ENCODE results near the gene OR1B1. TPM values are rescaled to one million over a fixed set of nuclear protein-coding genes. Genes with fewer than 3 reads are reported as not detected.
"Not testable (repeated sequence)": the region's sequence is repeated elsewhere in the genome, so short reads cannot be mapped to it uniquely, and the experiment has no call there.

Gene OR1B1
- total RNA-seq (not detected), total RNA-seq (0 to 0.23 reads per million in 2 donors)

GRCh38 chr9:122657527-122657926 lies at the start of gene OR1B1:
OR1B1 (minus strand) TSS chr9:122657627.
- Mint-ChIP-seq H3K27ac (no peak within 1 kb of the TSS), H3K4me1 (no peaks in the 10 kb centered on the region), H3K4me3 (no peak within 1 kb of the TSS), H3K36me3 (ENCODE audit: low read depth) (no peaks in the 10 kb centered on the region), H3K27me3 (peaks cover 12% of the 10 kb centered on the region)
- no peaks in the 10 kb centered on the region for H3K9me3 ChIP-seq (ENCODE audit: control insufficient read depth, low read length, poor library complexity, severe bottlenecking)
- DNase-seq (no peak), ATAC-seq (no peak)

GRCh38 chr9:122695696-122696095 lies 38.3 kb upstream of the OR1B1 start:
- no peak overlapping the region for H3K4me3 Mint-ChIP-seq
- H3K27me3 Mint-ChIP-seq, result no peaks in the 10 kb centered on the region
- DNase-seq (no peak), ATAC-seq (no peak)
- H3K27ac Mint-ChIP-seq, result no peak overlapping the region
- H3K4me1 Mint-ChIP-seq, result no peaks in the 10 kb centered on the region
- no peaks in the 10 kb centered on the region for H3K36me3 Mint-ChIP-seq (ENCODE audit: low read depth)
- no peaks in the 10 kb centered on the region for H3K9me3 ChIP-seq (ENCODE audit: control insufficient read depth, low read length, poor library complexity, severe bottlenecking)

GRCh38 chr9:122684851-122685250 lies 27.4 kb upstream of the OR1B1 start:
- Mint-ChIP-seq H3K27me3 (no peaks in the 10 kb centered on the region), H3K36me3 (ENCODE audit: low read depth) (no peaks in the 10 kb centered on the region), H3K4me3 (no peak overlapping the region), H3K4me1 (no peaks in the 10 kb centered on the region), H3K27ac (no peak overlapping the region)
- H3K9me3 ChIP-seq (ENCODE audit: control insufficient read depth, low read length, poor library complexity, severe bottlenecking), result peaks cover 3% of the 10 kb centered on the region
- ATAC-seq (no peak), DNase-seq (no peak)

GRCh38 chr9:122672481-122672880 lies 15.1 kb upstream of the OR1B1 start:
- Mint-ChIP-seq H3K4me3 (no peak overlapping the region), H3K4me1 (no peaks in the 10 kb centered on the region), H3K36me3 (ENCODE audit: low read depth) (no peaks in the 10 kb centered on the region), H3K27me3 (no peaks in the 10 kb centered on the region), H3K27ac (no peak overlapping the region)
- DNase-seq (no peak), ATAC-seq (no peak)
- H3K9me3 ChIP-seq (ENCODE audit: control insufficient read depth, low read length, poor library complexity, severe bottlenecking), result no peaks in the 10 kb centered on the region

- Mint-ChIP-seq H3K4me1 (no peaks in the 10 kb centered on the region), H3K27me3 (peaks cover 12% of the 10 kb centered on the region), H3K27ac (no peak within 1 kb of the TSS), H3K4me3 (no peak within 1 kb of the TSS), H3K36me3 (ENCODE audit: low read depth) (no peaks in the 10 kb centered on the region)
- H3K9me3 ChIP-seq (ENCODE audit: control insufficient read depth, low read length, poor library complexity, severe bottlenecking), result no peaks in the 10 kb centered on the region
- ATAC-seq (no peak), DNase-seq (no peak)
Observed at GRCh38 chr9:122661416-122661815, 4.0 kb upstream of the OR1B1 start, which contains the start of gene OR1L1. OR1L1 (plus strand) TSS chr9:122661716; CDS start chr9:122661716, 0 bp downstream.

- DNase-seq (no peak), ATAC-seq (no peak)
- no peaks in the 10 kb centered on the region for H3K4me1 Mint-ChIP-seq
- no peaks in the 10 kb centered on the region for H3K36me3 Mint-ChIP-seq (ENCODE audit: low read depth)
- H3K27ac Mint-ChIP-seq, result no peak overlapping the region
- H3K4me3 Mint-ChIP-seq, result no peak overlapping the region
- no peaks in the 10 kb centered on the region for H3K9me3 ChIP-seq (ENCODE audit: control insufficient read depth, low read length, poor library complexity, severe bottlenecking)
- peaks cover 5% of the 10 kb centered on the region for H3K27me3 Mint-ChIP-seq
Observed at GRCh38 chr9:122656378-122656777, 1.0 kb downstream of the OR1B1 start.

- no peaks in the 10 kb centered on the region for H3K9me3 ChIP-seq (ENCODE audit: control insufficient read depth, low read length, poor library complexity, severe bottlenecking)
- DNase-seq (no peak), ATAC-seq (no peak)
- H3K27ac Mint-ChIP-seq, result no peak overlapping the region
- peaks cover 4% of the 10 kb centered on the region for H3K36me3 Mint-ChIP-seq (ENCODE audit: low read depth)
- no peak overlapping the region for H3K4me3 Mint-ChIP-seq
- H3K4me1 Mint-ChIP-seq, result no peaks in the 10 kb centered on the region
- H3K27me3 Mint-ChIP-seq, result no peaks in the 10 kb centered on the region
Observed at GRCh38 chr9:122642226-122642625, 15.2 kb downstream of the OR1B1 start.

GRCh38 chr9:122619996-122620395 lies 37.4 kb downstream of the OR1B1 start:
- Mint-ChIP-seq H3K4me1 (no peaks in the 10 kb centered on the region), H3K27me3 (no peaks in the 10 kb centered on the region), H3K4me3 (no peak overlapping the region), H3K36me3 (ENCODE audit: low read depth) (no peaks in the 10 kb centered on the region), H3K27ac (no peak overlapping the region)
- DNase-seq (no peak), ATAC-seq (no peak)
- H3K9me3 ChIP-seq (ENCODE audit: control insufficient read depth, low read length, poor library complexity, severe bottlenecking), result no peaks in the 10 kb centered on the region

- H3K9me3 ChIP-seq (ENCODE audit: control insufficient read depth, low read length, poor library complexity, severe bottlenecking), result no peaks in the 10 kb centered on the region
- Mint-ChIP-seq H3K36me3 (ENCODE audit: low read depth) (peaks cover 3% of the 10 kb centered on the region), H3K4me1 (no peaks in the 10 kb centered on the region), H3K27me3 (peaks cover 5% of the 10 kb centered on the region), H3K27ac (no peak within 1 kb of the TSS), H3K4me3 (no peak within 1 kb of the TSS)
- ATAC-seq (no peak), DNase-seq (no peak)
Observed at GRCh38 chr9:122614362-122614761, 43.1 kb downstream of the OR1B1 start, which contains the start of gene OR1Q1. OR1Q1 (plus strand) TSS chr9:122614738; CDS start chr9:122614738, 0 bp downstream.

- Mint-ChIP-seq H3K27ac (no peak overlapping the region), H3K27me3 (peaks cover 5% of the 10 kb centered on the region), H3K36me3 (ENCODE audit: low read depth) (peaks cover 3% of the 10 kb centered on the region), H3K4me1 (no peaks in the 10 kb centered on the region), H3K4me3 (no peak overlapping the region)
- ATAC-seq, result no peak
- no peak for DNase-seq
- no peaks in the 10 kb centered on the region for H3K9me3 ChIP-seq (ENCODE audit: control insufficient read depth, low read length, poor library complexity, severe bottlenecking)
Observed at GRCh38 chr9:122609804-122610203, 47.6 kb downstream of the OR1B1 start.

- ATAC-seq, result no peak
- H3K36me3 Mint-ChIP-seq (ENCODE audit: low read depth), result peaks cover 3% of the 10 kb centered on the region
- H3K4me1 Mint-ChIP-seq, result no peaks in the 10 kb centered on the region
- no peak overlapping the region for H3K4me3 Mint-ChIP-seq
- peaks cover 5% of the 10 kb centered on the region for H3K27me3 Mint-ChIP-seq
- DNase-seq, result no peak
- no peak overlapping the region for H3K27ac Mint-ChIP-seq
- no peaks in the 10 kb centered on the region for H3K9me3 ChIP-seq (ENCODE audit: control insufficient read depth, low read length, poor library complexity, severe bottlenecking)
Observed at GRCh38 chr9:122606587-122606986, 50.8 kb downstream of the OR1B1 start.

- DNase-seq, result no peak
- Mint-ChIP-seq H3K4me3 (no peak overlapping the region), H3K27ac (no peak overlapping the region), H3K36me3 (ENCODE audit: low read depth) (no peaks in the 10 kb centered on the region), H3K27me3 (no peaks in the 10 kb centered on the region), H3K4me1 (no peaks in the 10 kb centered on the region)
- no peak for ATAC-seq
- H3K9me3 ChIP-seq (ENCODE audit: control insufficient read depth, low read length, poor library complexity, severe bottlenecking), result no peaks in the 10 kb centered on the region
Observed at GRCh38 chr9:122605691-122606090, 51.7 kb downstream of the OR1B1 start.

GRCh38 chr9:122583284-122583683 lies 74.1 kb downstream of the OR1B1 start, which contains the start of gene OR1L8:
OR1L8 (minus strand) TSS chr9:122583384; CDS start chr9:122568477, 14,907 bp downstream.
- H3K4me1 Mint-ChIP-seq; H3K36me3 Mint-ChIP-seq (ENCODE audit: low read depth); ATAC-seq; H3K9me3 ChIP-seq (ENCODE audit: control insufficient read depth, low read length, poor library complexity, severe bottlenecking); H3K27me3 Mint-ChIP-seq; DNase-seq; H3K4me3 Mint-ChIP-seq; H3K27ac Mint-ChIP-seq: not testable (repeated sequence)

- H3K4me3 Mint-ChIP-seq, result no peak overlapping the region
- peaks cover 2% of the 10 kb centered on the region for H3K36me3 Mint-ChIP-seq (ENCODE audit: low read depth)
- peaks cover 3% of the 10 kb centered on the region for H3K27me3 Mint-ChIP-seq
- H3K4me1 Mint-ChIP-seq, result no peaks in the 10 kb centered on the region
- ATAC-seq (no peak), DNase-seq (no peak)
- no peaks in the 10 kb centered on the region for H3K9me3 ChIP-seq (ENCODE audit: control insufficient read depth, low read length, poor library complexity, severe bottlenecking)
- no peak overlapping the region for H3K27ac Mint-ChIP-seq
Observed at GRCh38 chr9:122580360-122580759, 77.1 kb downstream of the OR1B1 start.

All from T-helper 17 cell (primary cell).